Measurements from ENCODE around the gene GJD3.

GRCh38 chr17:40329839-40330794, 34.4 kb downstream of the GJD3 start:
- no peak for TF ChIP-seq CTCF (IDR thresholded peaks at IDR 0.05)
- TF ChIP-seq EZH2phosphoT487 (IDR thresholded peaks at IDR 0.05), result no peak

All from neural progenitor cell (in vitro differentiated cells).